ENCODE measurements around the gene NQO2.

Gene NQO2

GRCh38 chr6:3013486-3013885 is 13.8 kb downstream of the NQO2 start:
- no peak for DNase-seq (ENCODE audit: low spot score)
- no peak for TF ChIP-seq CTCF (IDR thresholded peaks at IDR 0.05; ENCODE audit: extremely low read depth, missing control alignments)

GRCh38 chr6:3013901-3014674 is 14.4 kb downstream of the NQO2 start:
- TF ChIP-seq CTCF (IDR thresholded peaks at IDR 0.05; ENCODE audit: extremely low read depth, missing control alignments): no peak
- no peak for DNase-seq (ENCODE audit: low spot score)

GRCh38 chr6:3014675-3015066 is 15.0 kb downstream of the NQO2 start:
- no peak for DNase-seq (ENCODE audit: low spot score)
- TF ChIP-seq CTCF (IDR thresholded peaks at IDR 0.05; ENCODE audit: extremely low read depth, missing control alignments): no peak

GRCh38 chr6:3015144-3015543 is 15.4 kb downstream of the NQO2 start:
- no peak for TF ChIP-seq CTCF (IDR thresholded peaks at IDR 0.05; ENCODE audit: extremely low read depth, missing control alignments)
- DNase-seq (ENCODE audit: low spot score): no peak

GRCh38 chr6:3016473-3017280 is 17.0 kb downstream of the NQO2 start:
- TF ChIP-seq CTCF (IDR thresholded peaks at IDR 0.05; ENCODE audit: extremely low read depth, missing control alignments): no peak
- DNase-seq (ENCODE audit: low spot score): no peak

- DNase-seq (ENCODE audit: low spot score): no peak
- TF ChIP-seq CTCF (IDR thresholded peaks at IDR 0.05; ENCODE audit: extremely low read depth, missing control alignments): no peak
These were observed 17.6 kb downstream of the NQO2 start for GRCh38 chr6:3017304-3017703.

GRCh38 chr6:3019065-3019464 is 19.4 kb downstream of the NQO2 start:
- DNase-seq (ENCODE audit: low spot score): no peak
- TF ChIP-seq CTCF (IDR thresholded peaks at IDR 0.05; ENCODE audit: extremely low read depth, missing control alignments): no peak
